GM19328 (cell line): ENCODE data around the gene BAHCC1.

Source experiments
- ATAC-seq: cut with Tn5 transposase; IDR thresholded peaks from one replicate; pipeline ENCODE4 v1.9.1; 2021; ENCODE audit warnings: mild to moderate bottlenecking, moderate library complexity; ENCODE audit not compliant: unreplicated experiment

BAHCC1 gene

GRCh38 chr17:81385320-81386111 is 9.7 kb upstream of the BAHCC1 start:
- no peak for ATAC-seq

- ATAC-seq = no peak
Measured at GRCh38 chr17:81386141-81386645, 9.1 kb upstream of the BAHCC1 start.

- no peak for ATAC-seq
Measured at GRCh38 chr17:81386646-81387099, 8.6 kb upstream of the BAHCC1 start.

- ATAC-seq = no peak
Measured at GRCh38 chr17:81387100-81388090, 7.9 kb upstream of the BAHCC1 start.

- no peak for ATAC-seq
Measured at GRCh38 chr17:81388091-81388611, 7.1 kb upstream of the BAHCC1 start.

GRCh38 chr17:81388612-81389367 is 6.5 kb upstream of the BAHCC1 start:
- no peak for ATAC-seq

GRCh38 chr17:81389585-81389984 is 5.7 kb upstream of the BAHCC1 start:
- no peak for ATAC-seq

GRCh38 chr17:81390029-81390872 is 5.0 kb upstream of the BAHCC1 start:
- ATAC-seq = no peak

- no peak for ATAC-seq
Measured at GRCh38 chr17:81390873-81391255, 4.4 kb upstream of the BAHCC1 start.

GRCh38 chr17:81391293-81391935 is 3.8 kb upstream of the BAHCC1 start:
- no peak for ATAC-seq

GRCh38 chr17:81391936-81392908 is 3.0 kb upstream of the BAHCC1 start:
- no peak for ATAC-seq

GRCh38 chr17:81392909-81393654 is 2.2 kb upstream of the BAHCC1 start:
- ATAC-seq = no peak

- no peak for ATAC-seq
Measured at GRCh38 chr17:81393684-81394376, 1.4 kb upstream of the BAHCC1 start.

GRCh38 chr17:81394377-81394920 is 808 bp upstream of the BAHCC1 start:
- no peak for ATAC-seq

- no peak for ATAC-seq
Measured at GRCh38 chr17:81395600-81396277, 482 bp downstream of the BAHCC1 start.

- ATAC-seq = no peak
Measured at GRCh38 chr17:81396278-81396721, 1.0 kb downstream of the BAHCC1 start.
